HG03025 (cell line): ENCODE measurements around the gene ACVR1.

Experiments
- ATAC-seq: cut with Tn5 transposase; IDR thresholded peaks from one replicate; pipeline ENCODE4 v1.9.1; 2021; ENCODE audit warnings: mild to moderate bottlenecking, moderate library complexity; ENCODE audit not compliant: unreplicated experiment, low FRiP score

Gene ACVR1

GRCh38 chr2:157876066-157876785, at the start of gene ACVR1:
Gene ACVR1 (minus strand): TSS chr2:157876330. CDS start chr2:157799493, 76,837 bp downstream.
- ATAC-seq, result peak; percentile 92

GRCh38 chr2:157925071-157925470, 48.9 kb upstream of the ACVR1 start:
- no peak for ATAC-seq

GRCh38 chr2:157923598-157924217, 47.6 kb upstream of the ACVR1 start:
- ATAC-seq, result no peak

- ATAC-seq, result no peak
Measured at GRCh38 chr2:157922815-157923214, 46.7 kb upstream of the ACVR1 start.

- no peak for ATAC-seq
Measured at GRCh38 chr2:157922336-157922735, 46.2 kb upstream of the ACVR1 start.

GRCh38 chr2:157920736-157921135, 44.6 kb upstream of the ACVR1 start:
- ATAC-seq, result no peak

GRCh38 chr2:157919181-157919580, 43.1 kb upstream of the ACVR1 start:
- no peak for ATAC-seq

GRCh38 chr2:157918319-157918718, 42.2 kb upstream of the ACVR1 start:
- no peak for ATAC-seq

- no peak for ATAC-seq
Measured at GRCh38 chr2:157911750-157912149, 35.6 kb upstream of the ACVR1 start.

- ATAC-seq, result no peak
Measured at GRCh38 chr2:157911246-157911645, 35.1 kb upstream of the ACVR1 start.

- no peak for ATAC-seq
Measured at GRCh38 chr2:157905092-157905491, 29.0 kb upstream of the ACVR1 start.

- ATAC-seq, result no peak
Measured at GRCh38 chr2:157903626-157904025, 27.5 kb upstream of the ACVR1 start.

GRCh38 chr2:157903151-157903550, 27.0 kb upstream of the ACVR1 start:
- ATAC-seq, result no peak

- no peak for ATAC-seq
Measured at GRCh38 chr2:157902692-157903091, 26.6 kb upstream of the ACVR1 start.

GRCh38 chr2:157901325-157901724, 25.2 kb upstream of the ACVR1 start:
- ATAC-seq, result no peak

- ATAC-seq, result no peak
Measured at GRCh38 chr2:157900684-157901083, 24.6 kb upstream of the ACVR1 start.

- ATAC-seq, result no peak
Measured at GRCh38 chr2:157900203-157900602, 24.1 kb upstream of the ACVR1 start.

GRCh38 chr2:157899125-157899839, 23.2 kb upstream of the ACVR1 start:
- ATAC-seq, result peak; percentile 78

- no peak for ATAC-seq
Measured at GRCh38 chr2:157898591-157898996, 22.5 kb upstream of the ACVR1 start.

- no peak for ATAC-seq
Measured at GRCh38 chr2:157897106-157897971, 21.2 kb upstream of the ACVR1 start.

- no peak for ATAC-seq
Measured at GRCh38 chr2:157895531-157895930, 19.4 kb upstream of the ACVR1 start.
